ENCODE data around the gene CDC26. TPM values are rescaled to one million over a fixed set of nuclear protein-coding genes. Genes with fewer than 3 reads are reported as not detected.
A peak's percentile ranks its signal among the peaks of the same experiment; 100 is the strongest.

The CDC26 gene
- 35.8 and 61.3 TPM in 2 replicates for total RNA-seq

DNA sequence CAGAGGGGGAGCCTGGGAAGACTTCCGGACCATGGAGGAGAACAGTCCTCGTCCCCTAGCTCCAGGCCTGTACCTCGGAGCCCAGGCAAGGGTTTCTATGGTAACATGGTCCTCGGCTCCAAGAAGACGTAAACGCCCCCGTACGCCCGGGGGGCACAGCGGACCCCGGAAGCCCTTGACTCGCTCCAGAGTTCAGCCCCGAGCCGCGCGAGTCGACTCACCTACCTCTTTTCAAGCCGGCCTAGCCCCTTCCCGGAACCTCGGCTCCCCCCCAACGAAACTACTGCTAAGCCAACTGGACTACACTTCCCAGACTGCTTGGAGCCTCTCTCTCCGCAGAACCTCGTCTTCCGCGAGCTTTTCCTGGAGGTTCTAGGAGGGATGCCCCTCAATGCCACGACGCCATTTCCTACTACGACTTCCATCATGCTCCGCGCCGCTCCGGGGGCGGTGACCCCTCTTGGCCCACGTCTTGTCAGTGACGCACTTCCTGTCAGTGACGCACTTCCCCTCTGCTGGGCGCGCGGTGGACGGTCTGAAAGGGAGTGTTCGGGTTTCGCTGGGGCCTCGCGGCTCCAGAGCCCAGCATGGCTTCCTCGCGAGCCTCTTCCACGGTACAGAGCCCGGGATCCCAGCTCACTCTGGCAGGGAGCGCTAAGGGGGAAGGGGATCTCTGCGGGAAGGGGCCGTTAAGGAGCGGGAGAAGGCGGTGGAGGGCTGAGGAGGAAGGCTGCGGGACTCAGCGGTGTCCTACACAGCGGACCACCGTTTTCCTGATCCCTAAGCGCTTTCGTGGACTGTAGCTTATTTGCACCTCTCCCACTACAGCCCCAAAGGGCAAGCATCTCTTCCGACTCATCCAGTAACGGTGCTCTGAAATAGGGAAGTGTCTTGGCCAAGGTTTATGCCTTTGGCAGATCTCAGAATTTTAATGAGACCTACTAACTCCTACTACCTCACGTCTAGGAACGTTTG, at the start of gene CDC26, which contains the start of gene PRPF4:
TSS of gene CDC26 (minus strand) at position 416 of the 975 bp plus-strand sequence. CDS start 3,065 bp downstream, outside the sequence.
TSS of gene PRPF4 (plus strand) at position 502 of the 975 bp plus-strand sequence. CDS start at position 588, 86 bp downstream.
- TF ChIP-seq, protein P1, sequence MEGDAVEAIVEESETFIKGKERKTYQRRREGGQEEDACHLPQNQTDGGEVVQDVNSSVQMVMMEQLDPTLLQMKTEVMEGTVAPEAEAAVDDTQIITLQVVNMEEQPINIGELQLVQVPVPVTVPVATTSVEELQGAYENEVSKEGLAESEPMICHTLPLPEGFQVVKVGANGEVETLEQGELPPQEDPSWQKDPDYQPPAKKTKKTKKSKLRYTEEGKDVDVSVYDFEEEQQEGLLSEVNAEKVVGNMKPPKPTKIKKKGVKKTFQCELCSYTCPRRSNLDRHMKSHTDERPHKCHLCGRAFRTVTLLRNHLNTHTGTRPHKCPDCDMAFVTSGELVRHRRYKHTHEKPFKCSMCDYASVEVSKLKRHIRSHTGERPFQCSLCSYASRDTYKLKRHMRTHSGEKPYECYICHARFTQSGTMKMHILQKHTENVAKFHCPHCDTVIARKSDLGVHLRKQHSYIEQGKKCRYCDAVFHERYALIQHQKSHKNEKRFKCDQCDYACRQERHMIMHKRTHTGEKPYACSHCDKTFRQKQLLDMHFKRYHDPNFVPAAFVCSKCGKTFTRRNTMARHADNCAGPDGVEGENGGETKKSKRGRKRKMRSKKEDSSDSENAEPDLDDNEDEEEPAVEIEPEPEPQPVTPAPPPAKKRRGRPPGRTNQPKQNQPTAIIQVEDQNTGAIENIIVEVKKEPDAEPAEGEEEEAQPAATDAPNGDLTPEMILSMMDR (IDR thresholded peaks at IDR 0.05; ENCODE audit: insufficient read depth, low read depth, low read length) = no peak
- DNase-seq (ENCODE audit: low read depth) = peak; percentile 99
- peak within 1 kb of the TSS; percentile 99 for H3K4me3 ChIP-seq (ENCODE audit: low read depth, low read length)

DNA sequence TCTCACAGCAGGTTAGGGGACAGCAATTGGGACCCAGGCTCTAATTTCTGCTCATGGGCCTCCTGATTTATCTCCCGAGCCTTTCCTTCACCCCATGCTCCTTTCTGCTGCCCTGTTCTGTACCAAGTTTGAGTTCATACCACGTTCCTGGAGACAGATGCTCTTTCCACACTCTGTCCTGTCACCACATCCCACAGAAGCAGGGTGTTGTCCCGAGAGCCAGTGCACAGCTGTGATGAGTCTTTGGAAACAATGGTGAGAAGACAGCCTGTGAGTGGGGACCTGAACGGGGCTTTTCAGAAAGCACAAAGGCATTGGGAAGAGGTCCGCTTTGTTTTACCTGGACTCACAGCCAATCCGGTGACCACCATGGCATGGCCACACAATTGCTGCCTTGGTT, 47.3 kb upstream of the CDC26 start:
- TF ChIP-seq, protein P1 (IDR thresholded peaks at IDR 0.05; ENCODE audit: insufficient read depth, low read depth, low read length) = no peak
- H3K4me3 ChIP-seq (ENCODE audit: low read depth, low read length) = no peak overlapping the region
- no peak for DNase-seq (ENCODE audit: low read depth)

DNA sequence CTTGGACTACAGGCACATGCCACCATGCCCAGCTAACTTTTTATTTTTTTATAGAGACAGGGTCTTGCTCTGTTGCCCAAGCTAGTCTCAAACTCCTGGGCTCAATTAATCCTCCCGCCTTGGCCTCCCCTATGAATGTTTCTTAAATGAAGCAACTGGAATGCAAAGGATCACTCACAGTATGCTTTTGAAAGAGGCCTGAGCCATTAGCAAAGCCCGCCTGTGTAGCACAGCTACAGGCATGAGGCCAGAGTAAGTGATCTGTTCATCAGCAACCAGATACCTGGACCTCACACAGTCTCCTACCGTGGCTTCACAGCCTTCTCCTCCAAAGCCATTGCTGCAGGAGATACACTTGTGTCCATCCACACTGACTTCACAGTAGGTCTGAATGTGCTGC, 44.7 kb upstream of the CDC26 start:
- TF ChIP-seq, protein P1 (IDR thresholded peaks at IDR 0.05; ENCODE audit: insufficient read depth, low read depth, low read length) = no peak
- DNase-seq (ENCODE audit: low read depth) = no peak
- H3K4me3 ChIP-seq (ENCODE audit: low read depth, low read length) = no peak overlapping the region

DNA sequence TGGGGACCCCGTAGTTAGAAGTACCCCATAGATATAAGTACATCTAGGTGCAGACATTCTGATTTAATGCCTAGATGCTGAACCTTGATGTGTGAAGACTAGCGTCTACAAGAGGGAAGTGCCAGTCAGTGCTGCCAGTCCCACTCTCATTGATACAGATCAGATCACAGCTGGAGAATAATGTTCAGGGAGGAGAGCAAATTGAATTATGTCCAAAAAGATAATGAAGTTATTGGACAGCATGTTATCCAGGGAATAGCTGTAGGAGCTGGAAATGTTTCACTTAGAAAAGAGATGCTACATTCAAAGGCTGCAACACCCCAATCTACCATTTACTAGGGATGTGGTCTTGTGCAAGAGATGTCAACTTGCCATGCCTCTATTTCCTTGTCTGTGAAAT, 43.7 kb upstream of the CDC26 start:
- TF ChIP-seq, protein P1 (IDR thresholded peaks at IDR 0.05; ENCODE audit: insufficient read depth, low read depth, low read length) = no peak

DNA sequence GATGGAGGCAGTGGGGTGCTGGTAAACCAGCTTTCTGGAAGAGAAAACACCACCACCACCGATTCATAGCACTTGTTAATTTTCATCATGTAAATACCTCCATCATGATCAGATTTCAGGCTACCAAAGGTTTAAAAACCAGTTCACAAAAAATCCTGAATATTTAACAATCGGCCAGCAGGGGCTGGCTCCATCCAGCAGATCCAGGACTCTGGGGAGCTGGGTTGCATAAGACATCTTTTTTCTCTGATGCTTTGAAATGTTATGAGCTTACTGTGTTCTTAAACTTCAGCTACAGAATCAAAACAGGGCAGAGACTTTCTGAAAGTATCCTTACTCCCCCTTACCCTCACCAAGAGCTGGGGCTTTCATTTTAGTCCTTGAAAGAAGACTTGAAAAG, 42.4 kb upstream of the CDC26 start:
- peak; percentile 17 for DNase-seq (ENCODE audit: low read depth)
- H3K4me3 ChIP-seq (ENCODE audit: low read depth, low read length) = no peak overlapping the region
- TF ChIP-seq, protein P1 (IDR thresholded peaks at IDR 0.05; ENCODE audit: insufficient read depth, low read depth, low read length) = peak; percentile 41

More for the DNA sequence above, 43.7 kb upstream of the CDC26 start:
- DNase-seq (ENCODE audit: low read depth) = no peak
- no peak overlapping the region for H3K4me3 ChIP-seq (ENCODE audit: low read depth, low read length)

DNA sequence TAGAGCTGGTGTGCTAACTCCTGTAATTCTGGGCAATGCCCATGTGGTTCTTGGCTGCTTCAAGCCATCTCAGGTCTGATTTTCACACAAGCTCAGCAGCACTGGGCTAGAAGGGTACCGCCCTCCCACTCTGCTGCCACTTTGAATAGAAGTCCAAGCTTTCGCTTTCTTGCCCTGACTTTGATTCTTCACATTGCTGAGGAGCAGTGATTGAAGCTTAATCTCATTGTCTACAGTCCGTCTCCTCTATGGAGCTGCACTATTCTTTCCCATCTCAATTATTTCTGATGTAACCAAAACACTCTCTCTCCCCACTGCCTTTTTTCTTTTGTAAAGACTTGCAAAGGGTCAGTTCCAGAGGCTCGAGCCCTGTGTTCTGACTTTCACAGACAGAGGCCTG, 40.7 kb upstream of the CDC26 start:
- no peak for DNase-seq (ENCODE audit: low read depth)
- TF ChIP-seq, protein P1 (IDR thresholded peaks at IDR 0.05; ENCODE audit: insufficient read depth, low read depth, low read length) = no peak
- H3K4me3 ChIP-seq (ENCODE audit: low read depth, low read length) = no peak overlapping the region
